ENCODE results near the gene TEAD4. TPM values are rescaled to one million over a fixed set of nuclear protein-coding genes. Genes with fewer than 3 reads are reported as not detected.

The TEAD4 gene
- total and polyA plus RNA-seq, 2 experiments from 2014 or later: 68.1 to 145 TPM

- TF ChIP-seq, protein P1, sequence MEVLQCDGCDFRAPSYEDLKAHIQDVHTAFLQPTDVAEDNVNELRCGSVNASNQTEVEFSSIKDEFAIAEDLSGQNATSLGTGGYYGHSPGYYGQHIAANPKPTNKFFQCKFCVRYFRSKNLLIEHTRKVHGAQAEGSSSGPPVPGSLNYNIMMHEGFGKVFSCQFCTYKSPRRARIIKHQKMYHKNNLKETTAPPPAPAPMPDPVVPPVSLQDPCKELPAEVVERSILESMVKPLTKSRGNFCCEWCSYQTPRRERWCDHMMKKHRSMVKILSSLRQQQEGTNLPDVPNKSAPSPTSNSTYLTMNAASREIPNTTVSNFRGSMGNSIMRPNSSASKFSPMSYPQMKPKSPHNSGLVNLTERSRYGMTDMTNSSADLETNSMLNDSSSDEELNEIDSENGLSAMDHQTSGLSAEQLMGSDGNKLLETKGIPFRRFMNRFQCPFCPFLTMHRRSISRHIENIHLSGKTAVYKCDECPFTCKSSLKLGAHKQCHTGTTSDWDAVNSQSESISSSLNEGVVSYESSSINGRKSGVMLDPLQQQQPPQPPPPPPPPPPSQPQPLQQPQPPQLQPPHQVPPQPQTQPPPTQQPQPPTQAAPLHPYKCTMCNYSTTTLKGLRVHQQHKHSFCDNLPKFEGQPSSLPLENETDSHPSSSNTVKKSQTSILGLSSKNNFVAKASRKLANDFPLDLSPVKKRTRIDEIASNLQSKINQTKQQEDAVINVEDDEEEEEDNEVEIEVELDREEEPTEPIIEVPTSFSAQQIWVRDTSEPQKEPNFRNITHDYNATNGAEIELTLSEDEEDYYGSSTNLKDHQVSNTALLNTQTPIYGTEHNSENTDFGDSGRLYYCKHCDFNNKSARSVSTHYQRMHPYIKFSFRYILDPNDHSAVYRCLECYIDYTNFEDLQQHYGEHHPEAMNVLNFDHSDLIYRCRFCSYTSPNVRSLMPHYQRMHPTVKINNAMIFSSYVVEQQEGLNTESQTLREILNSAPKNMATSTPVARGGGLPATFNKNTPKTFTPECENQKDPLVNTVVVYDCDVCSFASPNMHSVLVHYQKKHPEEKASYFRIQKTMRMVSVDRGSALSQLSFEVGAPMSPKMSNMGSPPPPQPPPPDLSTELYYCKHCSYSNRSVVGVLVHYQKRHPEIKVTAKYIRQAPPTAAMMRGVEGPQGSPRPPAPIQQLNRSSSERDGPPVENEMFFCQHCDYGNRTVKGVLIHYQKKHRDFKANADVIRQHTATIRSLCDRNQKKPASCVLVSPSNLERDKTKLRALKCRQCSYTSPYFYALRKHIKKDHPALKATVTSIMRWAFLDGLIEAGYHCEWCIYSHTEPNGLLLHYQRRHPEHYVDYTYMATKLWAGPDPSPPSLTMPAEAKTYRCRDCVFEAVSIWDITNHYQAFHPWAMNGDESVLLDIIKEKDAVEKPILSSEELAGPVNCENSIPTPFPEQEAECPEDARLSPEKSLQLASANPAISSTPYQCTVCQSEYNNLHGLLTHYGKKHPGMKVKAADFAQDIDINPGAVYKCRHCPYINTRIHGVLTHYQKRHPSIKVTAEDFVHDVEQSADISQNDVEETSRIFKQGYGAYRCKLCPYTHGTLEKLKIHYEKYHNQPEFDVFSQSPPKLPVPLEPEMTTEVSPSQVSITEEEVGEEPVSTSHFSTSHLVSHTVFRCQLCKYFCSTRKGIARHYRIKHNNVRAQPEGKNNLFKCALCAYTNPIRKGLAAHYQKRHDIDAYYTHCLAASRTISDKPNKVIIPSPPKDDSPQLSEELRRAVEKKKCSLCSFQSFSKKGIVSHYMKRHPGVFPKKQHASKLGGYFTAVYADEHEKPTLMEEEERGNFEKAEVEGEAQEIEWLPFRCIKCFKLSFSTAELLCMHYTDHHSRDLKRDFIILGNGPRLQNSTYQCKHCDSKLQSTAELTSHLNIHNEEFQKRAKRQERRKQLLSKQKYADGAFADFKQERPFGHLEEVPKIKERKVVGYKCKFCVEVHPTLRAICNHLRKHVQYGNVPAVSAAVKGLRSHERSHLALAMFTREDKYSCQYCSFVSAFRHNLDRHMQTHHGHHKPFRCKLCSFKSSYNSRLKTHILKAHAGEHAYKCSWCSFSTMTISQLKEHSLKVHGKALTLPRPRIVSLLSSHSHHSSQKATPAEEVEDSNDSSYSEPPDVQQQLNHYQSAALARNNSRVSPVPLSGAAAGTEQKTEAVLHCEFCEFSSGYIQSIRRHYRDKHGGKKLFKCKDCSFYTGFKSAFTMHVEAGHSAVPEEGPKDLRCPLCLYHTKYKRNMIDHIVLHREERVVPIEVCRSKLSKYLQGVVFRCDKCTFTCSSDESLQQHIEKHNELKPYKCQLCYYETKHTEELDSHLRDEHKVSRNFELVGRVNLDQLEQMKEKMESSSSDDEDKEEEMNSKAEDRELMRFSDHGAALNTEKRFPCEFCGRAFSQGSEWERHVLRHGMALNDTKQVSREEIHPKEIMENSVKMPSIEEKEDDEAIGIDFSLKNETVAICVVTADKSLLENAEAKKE (CRISPR knock-in tag; IDR thresholded peaks at IDR 0.05): no peak
- TF ChIP-seq ETS1 (IDR thresholded peaks at IDR 0.05) (no peak), NANOG (IDR thresholded peaks at IDR 0.05; ENCODE audit: borderline replicate concordance) (no peak)
Measured at GRCh38 chr12:3043406-3043805, 84.2 kb downstream of the TEAD4 start (continued).

- Histone ChIP-seq H4K20me1 (replicated peaks; ENCODE audit: insufficient read depth) (peaks cover 4% of the 10 kb centered on the region), H3K4me3 (no peak overlapping the region), H3F3A (replicated peaks; ENCODE audit: low read depth) (peaks cover 15% of the 10 kb centered on the region; the same call in 1 of the 2 replicates), H3K4me2 (no peak overlapping the region), H2AFZ (no peak overlapping the region), H3K4me1 (ENCODE audit: insufficient read depth) (peaks cover 5% of the 10 kb centered on the region; the same call in 1 of the 2 replicates), H3K36me3 (ENCODE audit: insufficient read depth) (peaks cover 14% of the 10 kb centered on the region), H3K27ac (ENCODE audit: low read depth) (no peak overlapping the region), H3K27me3 (ENCODE audit: insufficient read depth) (no peaks in the 10 kb centered on the region), H3K9me2 (ENCODE audit: insufficient read depth) (no peaks in the 10 kb centered on the region), H3K79me2 (replicated peaks; ENCODE audit: insufficient read depth) (no peaks in the 10 kb centered on the region)
- ATAC-seq (no peak), DNase-seq (ENCODE audit: low spot score) (no peak)
- Mint-ChIP-seq H3K9me3 (no peaks in the 10 kb centered on the region), H3K4me1 (peaks cover 26% of the 10 kb centered on the region), H3K36me3 (ENCODE audit: low read depth) (peaks cover 26% of the 10 kb centered on the region), H3K27me3 (ENCODE audit: insufficient read depth, low read depth, poor library complexity) (peaks cover 19% of the 10 kb centered on the region), H3K27ac (no peak overlapping the region), H3K4me3 (no peak overlapping the region)
- TF ChIP-seq STAT1 (IDR thresholded peaks at IDR 0.05; ENCODE audit: unreplicated experiment): no peak
- TF ChIP-seq NANOG (IDR thresholded peaks at IDR 0.05; ENCODE audit: borderline replicate concordance): no peak
- TF ChIP-seq CTCF (conservative IDR thresholded peaks at IDR 0.05; ENCODE audit: low read depth in 2 of 2): peak in 1 of 2 experiments; percentile 9; a peak in 1 of 4 replicates
Measured at GRCh38 chr12:3044141-3044630, 85.0 kb downstream of the TEAD4 start.
